ENCODE results near the gene ARHGAP40. TPM values are rescaled to one million over a fixed set of nuclear protein-coding genes. Genes with fewer than 3 reads are reported as not detected.

ARHGAP40 gene
- total RNA-seq, 2 donors from 2014 or later, result not detected

DNA sequence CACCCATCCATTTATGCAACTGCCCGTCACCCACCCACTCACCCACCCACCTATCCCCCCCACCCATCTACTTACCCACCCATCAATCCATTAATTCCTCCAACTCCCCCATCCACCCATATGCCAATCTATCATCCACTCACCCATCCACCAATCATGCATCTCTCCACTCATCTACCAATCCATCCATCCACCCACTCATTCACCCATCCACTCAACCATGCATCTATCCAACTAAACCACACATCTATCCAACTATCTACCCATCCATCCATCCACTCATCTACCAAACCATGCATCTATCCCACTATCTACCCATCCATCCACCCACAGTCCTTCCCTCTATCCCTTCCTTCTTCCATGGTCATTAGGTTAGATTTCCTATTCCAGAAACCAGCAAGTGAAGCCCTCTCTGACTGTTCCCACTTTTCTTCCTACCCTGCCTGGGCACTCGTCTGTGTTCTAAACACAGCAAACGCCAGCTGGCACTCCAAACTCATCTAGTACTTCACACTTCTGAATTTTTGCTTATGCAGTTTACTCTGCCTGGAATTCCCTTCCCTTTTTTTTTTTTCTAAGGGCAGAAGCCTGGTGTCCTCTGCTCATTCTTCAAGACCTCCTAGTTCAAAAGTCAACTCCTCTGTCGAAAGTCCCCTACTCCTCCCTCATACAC lies 43.1 kb downstream of the ARHGAP40 start:
- Histone ChIP-seq H3K27ac (no peak overlapping the region), H3K4me1 (peaks cover 9% of the 10 kb centered on the region), H3K4me3 (no peak overlapping the region), H3K27me3 (peaks cover 0 to 8% of the 10 kb centered on the region in 2 donors), H3K9me3 (no peaks in the 10 kb centered on the region), H3K36me3 (replicated peaks in 1 of 2; ENCODE audit: insufficient read depth in 1 of 2, low read depth in 2 of 2) (no peaks in the 10 kb centered on the region)
- no peak for TF ChIP-seq POLR2A (IDR thresholded peaks at IDR 0.05)
- TF ChIP-seq CTCF (IDR thresholded peaks at IDR 0.05), result no peak
- DNase-seq (no peak), ATAC-seq (no peak)
- 27 to 34% methylated on average over 4 of the region's 4 CpGs for WGBS, 2 donors
- intact Hi-C loops (cut with DNase I), result loop anchor here (5.0 to 10.0 kb wide), 3 partner anchors 108 to 400 kb away; no protein-coding TSS in a partner anchor

DNA sequence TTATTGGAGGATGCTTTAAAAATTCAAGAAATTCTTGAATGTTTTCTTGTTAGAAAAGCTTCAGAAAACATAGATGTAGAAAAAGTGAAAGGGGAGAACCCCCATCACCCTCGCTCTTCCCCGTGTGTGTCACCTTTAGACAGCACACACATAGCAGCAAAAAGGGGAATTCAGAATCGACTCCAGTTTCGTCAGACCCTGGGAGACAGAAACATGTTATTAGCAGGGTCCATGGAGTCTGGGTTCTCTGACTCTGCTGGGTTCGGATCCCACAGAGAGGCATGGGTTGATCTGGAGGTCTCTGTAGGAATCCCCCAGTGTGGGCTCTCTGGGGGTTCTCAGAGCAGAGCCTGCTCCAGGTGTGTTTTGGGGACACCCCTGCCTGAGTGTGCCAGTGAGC lies 43.7 kb downstream of the ARHGAP40 start:
- intact Hi-C loops (cut with DNase I), result loop anchor here (5.0 to 10.0 kb wide), 3 partner anchors 107 to 399 kb away; no protein-coding TSS in a partner anchor
- DNase-seq (no peak), ATAC-seq (no peak)
- 26 to 47% methylated on average over 5 of the region's 5 CpGs for WGBS, 2 donors
- Histone ChIP-seq H3K36me3 (replicated peaks in 1 of 2; ENCODE audit: insufficient read depth in 1 of 2, low read depth in 2 of 2) (no peaks in the 10 kb centered on the region), H3K27me3 (peaks cover 0 to 8% of the 10 kb centered on the region in 2 donors), H3K9me3 (no peaks in the 10 kb centered on the region), H3K4me1 (peaks cover 9% of the 10 kb centered on the region), H3K27ac (no peak overlapping the region), H3K4me3 (no peak overlapping the region)
- no peak for TF ChIP-seq CTCF (IDR thresholded peaks at IDR 0.05)
- TF ChIP-seq POLR2A (IDR thresholded peaks at IDR 0.05), result no peak

DNA sequence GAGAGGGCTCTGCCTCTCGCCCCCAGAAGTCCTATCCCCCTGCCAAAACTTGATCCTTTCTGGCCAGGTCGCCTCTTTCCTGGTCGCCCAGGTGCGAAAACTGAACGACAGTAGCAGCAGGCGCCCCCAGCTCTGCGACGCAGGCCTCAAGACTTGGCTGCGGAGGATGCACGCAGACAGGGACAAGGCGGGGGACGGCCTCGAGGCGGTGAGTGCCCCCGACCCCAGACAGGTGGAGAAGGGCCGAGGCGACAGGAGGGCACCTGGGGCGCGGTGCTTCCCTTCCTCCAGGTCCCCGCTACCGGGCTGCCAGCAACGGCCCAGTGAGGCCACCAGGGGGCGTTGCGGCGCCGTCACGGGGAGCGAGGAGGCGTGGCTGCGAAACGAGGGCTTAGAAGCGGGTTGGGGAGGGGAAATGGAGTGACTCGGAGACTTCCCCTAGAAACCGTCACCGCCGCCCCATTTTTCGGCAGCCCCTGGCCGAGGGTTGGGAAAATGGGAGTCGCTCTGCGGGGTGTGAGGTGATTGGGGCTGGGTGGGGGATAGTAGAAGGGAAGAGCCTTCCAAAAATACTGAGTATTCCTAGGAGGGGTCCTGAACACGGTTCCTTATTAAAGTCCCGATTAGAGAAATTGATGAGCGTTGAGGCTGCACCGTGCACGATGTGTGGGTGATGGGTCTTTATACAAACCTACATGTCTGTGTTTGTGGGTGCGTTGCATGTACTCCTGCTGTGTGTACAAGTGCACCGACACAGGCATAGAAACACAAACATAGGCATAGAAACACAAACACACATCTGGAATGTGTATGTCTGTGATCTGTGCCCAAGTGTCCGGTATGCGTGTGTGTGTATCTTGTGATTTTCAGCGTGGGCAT lies 44.6 kb downstream of the ARHGAP40 start:
- ATAC-seq (peak; percentile 78), DNase-seq (peak; percentile 70 to 78 (median 74))
- WGBS, 2 donors, result 3% methylated on average over 31 to 50 of the region's 50 CpGs
- no peak overlapping the region for H3K4me3 ChIP-seq
- peaks cover 9% of the 10 kb centered on the region for H3K4me1 ChIP-seq
- peaks cover 0 to 8% of the 10 kb centered on the region in 2 donors for H3K27me3 ChIP-seq
- intact Hi-C loops (cut with DNase I), result loop anchor here (5.0 to 10.0 kb wide), 3 partner anchors 106 to 399 kb away; no protein-coding TSS in a partner anchor
- TF ChIP-seq CTCF (IDR thresholded peaks at IDR 0.05) (peak; percentile 88 to 94 (median 93)), POLR2A (IDR thresholded peaks at IDR 0.05) (no peak)
- H3K9me3 ChIP-seq, result no peaks in the 10 kb centered on the region
- no peaks in the 10 kb centered on the region for H3K36me3 ChIP-seq (replicated peaks in 1 of 2; ENCODE audit: insufficient read depth in 1 of 2, low read depth in 2 of 2)
- no peak overlapping the region for H3K27ac ChIP-seq

DNA sequence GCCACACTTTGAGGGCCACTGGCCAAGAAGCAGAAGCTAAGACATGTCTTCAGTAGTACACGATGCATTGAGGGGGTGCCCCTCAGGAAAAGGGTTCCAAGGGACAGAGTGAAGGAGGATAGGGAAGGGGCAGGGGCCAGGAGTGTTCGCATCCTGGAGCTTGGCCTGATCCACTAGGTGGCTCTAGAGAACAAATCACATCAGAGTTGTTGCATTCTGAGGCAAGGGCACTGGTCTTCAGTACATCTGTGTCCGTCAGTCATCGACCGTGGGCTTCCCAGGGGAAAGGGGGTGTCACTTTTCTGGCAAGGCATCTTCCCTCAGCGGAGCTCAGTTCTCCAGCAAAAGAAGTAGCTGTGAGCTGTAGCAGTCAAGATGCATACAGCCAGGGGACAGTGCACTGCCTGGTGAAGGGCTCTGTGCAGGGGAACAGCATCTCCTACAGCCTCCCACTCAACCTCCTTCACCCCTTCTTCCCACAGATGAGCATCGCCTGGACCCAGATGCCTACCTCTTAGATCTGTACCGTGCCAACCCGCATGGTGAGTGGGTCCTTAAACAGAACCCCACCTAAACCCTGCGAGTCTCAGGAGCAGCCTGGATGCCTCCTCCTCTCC lies 47.8 kb downstream of the ARHGAP40 start:
- H3K4me3 ChIP-seq, result no peak overlapping the region
- no peak overlapping the region for H3K27ac ChIP-seq
- no peak for ATAC-seq
- no peaks in the 10 kb centered on the region for H3K9me3 ChIP-seq
- H3K36me3 ChIP-seq (replicated peaks in 1 of 2; ENCODE audit: insufficient read depth in 1 of 2, low read depth in 2 of 2), result no peaks in the 10 kb centered on the region
- peak in 1 of 4 donors; percentile 9 for DNase-seq
- WGBS, 2 donors, result 29% methylated on average over 9 to 10 of the region's 10 CpGs
- peaks cover 0 to 8% of the 10 kb centered on the region in 2 donors for H3K27me3 ChIP-seq
- TF ChIP-seq CTCF (IDR thresholded peaks at IDR 0.05) (peak in 2 of 7 experiments; percentile 9 to 11), POLR2A (IDR thresholded peaks at IDR 0.05) (no peak)
- peaks cover 9% of the 10 kb centered on the region for H3K4me1 ChIP-seq
- intact Hi-C loops (cut with DNase I), result loop anchor here (5.0 to 10.0 kb wide), 3 partner anchors 103 to 395 kb away; no protein-coding TSS in a partner anchor
